ENCODE data around the gene FAM240A.
"Not testable (repeated sequence)": the region's sequence is repeated elsewhere in the genome, so short reads cannot be mapped to it uniquely, and the experiment has no call there.

The FAM240A gene

GRCh38 chr3:46587268-46587667 lies 25.1 kb upstream of the FAM240A start:
- FAIRE-seq: not testable (repeated sequence)

GRCh38 chr3:46593274-46593862 lies 19.0 kb upstream of the FAM240A start:
- FAIRE-seq: no peak

- FAIRE-seq: no peak
Measured at GRCh38 chr3:46593979-46594378, 18.3 kb upstream of the FAM240A start.

GRCh38 chr3:46594723-46595122 lies 17.6 kb upstream of the FAM240A start:
- FAIRE-seq: no peak

GRCh38 chr3:46595819-46596314 lies 16.5 kb upstream of the FAM240A start:
- FAIRE-seq: no peak

- no peak for FAIRE-seq
Measured at GRCh38 chr3:46599590-46599989, 12.7 kb upstream of the FAM240A start.

GRCh38 chr3:46603446-46604046 lies 8.8 kb upstream of the FAM240A start:
- FAIRE-seq: no peak

GRCh38 chr3:46604127-46604526 lies 8.2 kb upstream of the FAM240A start:
- no peak for FAIRE-seq

GRCh38 chr3:46607603-46608028 lies 4.7 kb upstream of the FAM240A start:
- FAIRE-seq: no peak

GRCh38 chr3:46609212-46609721 lies 3.1 kb upstream of the FAM240A start:
- FAIRE-seq: no peak

- no peak for FAIRE-seq
Measured at GRCh38 chr3:46609944-46610722, 2.2 kb upstream of the FAM240A start.

GRCh38 chr3:46613313-46614005 lies 1.1 kb downstream of the FAM240A start:
- no peak for FAIRE-seq

GRCh38 chr3:46614431-46614830 lies 2.1 kb downstream of the FAM240A start:
- no peak for FAIRE-seq

- no peak for FAIRE-seq
Measured at GRCh38 chr3:46615050-46615775, 2.9 kb downstream of the FAM240A start.

GRCh38 chr3:46615976-46616375 lies 3.7 kb downstream of the FAM240A start:
- FAIRE-seq: no peak

GRCh38 chr3:46617941-46618340 lies 5.6 kb downstream of the FAM240A start:
- no peak for FAIRE-seq

GRCh38 chr3:46619845-46620778 lies 7.8 kb downstream of the FAM240A start:
- no peak for FAIRE-seq

- no peak for FAIRE-seq
Measured at GRCh38 chr3:46624533-46624932, 12.2 kb downstream of the FAM240A start.

- FAIRE-seq: no peak
Measured at GRCh38 chr3:46624975-46625490, 12.7 kb downstream of the FAM240A start.

GRCh38 chr3:46626039-46626438 lies 13.7 kb downstream of the FAM240A start:
- no peak for FAIRE-seq

GRCh38 chr3:46627078-46627477 lies 14.8 kb downstream of the FAM240A start:
- no peak for FAIRE-seq

Data from TTC549 (cell line).